HepG2 (cell line): Measurements from ENCODE around the gene WASHC2C. TPM values are rescaled to one million over a fixed set of nuclear protein-coding genes. Genes with fewer than 3 reads are reported as not detected.
"Not testable (repeated sequence)": the region's sequence is repeated elsewhere in the genome, so short reads cannot be mapped to it uniquely, and the experiment has no call there.

ENCODE experiments used
- ATAC-seq: fragments of 200-7000 bp; cut with Tn5 transposase; 3 replicates; pipeline ENCODE4 v1.9.1; 2020; ENCODE audit warnings: mild to moderate bottlenecking, moderate library complexity
- BruUV-seq: library from RNA; stranded (reverse); fragments of 400-500 nt; replicated peaks from 2 replicates; lab custom pipeline; 2021; lab: Mats Ljungman, UMichigan
- CTCF ChIA-PET: fragments of 300-600 bp; formaldehyde crosslinking; extraction: SDS; loops from one replicate; lab custom pipeline; 2021; ENCODE audit warnings: low total read pairs, inconsistent platforms, low intra/inter-chr PET ratio; lab: Yijun Ruan, JAX
- POLR2A ChIA-PET: fragments of 350-600 bp; sonication (Branson Sonifier 250); formaldehyde crosslinking; loops from one replicate; lab custom pipeline; 2020; ENCODE audit warnings: antibody characterized with exemption, inconsistent platforms; lab: Yijun Ruan, JAX
- DNase-seq: peaks from one replicate; pipeline ENCODE4 v3.0.0-alpha.2; 2015; ENCODE audit warnings: low spot score
- FAIRE-seq: peaks from 3 replicates; lab custom pipeline; 2011; peaks lifted over from hg19 to GRCh38; lab: Jason Lieb, UNC
- H2AFZ ChIP-seq: one replicate; pipeline ENCODE4 v1.6.1; 2011; ENCODE audit warnings: low read length, inconsistent platforms
- H3K27ac ChIP-seq: fragments of 300-600 bp; 3 replicates; pipeline ENCODE4 v1.8.0; 2011; ENCODE audit warnings: mixed run types, mild to moderate bottlenecking, mixed read lengths, low read length, inconsistent platforms; ENCODE audit not compliant: insufficient read depth; ENCODE audit errors: extremely low read length
- H3K27me3 ChIP-seq, 2 experiments: fragments of 200-600 bp in 1 of 2; 2 replicates in 1 of 2; 3 replicates in 1 of 2; pipeline versions ENCODE4 v1.6.0 to v1.8.0; 2011; ENCODE audit warnings: low read length in 2 of 2, mild to moderate bottlenecking in 2 of 2, moderate library complexity in 2 of 2, inconsistent platforms in 1 of 2; ENCODE audit not compliant: insufficient read depth in 2 of 2, control insufficient read depth in 1 of 2
- H3K36me3 ChIP-seq, 2 experiments: fragments of 200-600 bp in 1 of 2; replicated peaks in 1 of 2; 2 replicates in 1 of 2; 3 replicates in 1 of 2; pipeline versions ENCODE4 v1.5.1 to v1.8.0; 2011; ENCODE audit warnings: low read length in 2 of 2, inconsistent platforms in 1 of 2; ENCODE audit not compliant: insufficient read depth in 2 of 2, control insufficient read depth in 1 of 2
- H3K4me1 ChIP-seq: 2 replicates; pipeline ENCODE4 v1.5.1; 2012; ENCODE audit warnings: low read length, inconsistent platforms; ENCODE audit not compliant: insufficient read depth
- H3K4me2 ChIP-seq: 2 replicates; pipeline ENCODE4 v1.6.0; 2011; ENCODE audit warnings: low read depth, low read length, inconsistent platforms
- H3K4me3 ChIP-seq, 3 experiments: fragments of 200-600 bp in 1 of 3; sonication (generic), shearing (Covaris generic) in 1 of 3; replicated peaks in 1 of 3; 2 replicates each; pipeline ENCODE4 v1.5.1; 2011 to 2016; ENCODE audit warnings: low read length in 3 of 3, inconsistent platforms in 2 of 3, low read depth in 2 of 3, mild to moderate bottlenecking in 2 of 3, control low read depth in 1 of 3, mixed read lengths in 1 of 3; ENCODE audit not compliant: insufficient read depth in 1 of 3
- H3K79me2 ChIP-seq: one replicate; pipeline ENCODE4 v1.6.1; 2011; ENCODE audit warnings: low read length, inconsistent platforms; ENCODE audit not compliant: insufficient read depth
- H3K9ac ChIP-seq: 2 replicates; pipeline ENCODE4 v1.6.0; 2011; ENCODE audit warnings: mild to moderate bottlenecking, low read depth, low read length, inconsistent platforms; ENCODE audit not compliant: insufficient read depth
- H3K9me3 ChIP-seq: 2 replicates; pipeline ENCODE4 v1.5.1; 2012; ENCODE audit warnings: mild to moderate bottlenecking, low read length
- H4K20me1 ChIP-seq: 2 replicates; pipeline ENCODE4 v1.6.0; 2011; ENCODE audit warnings: inconsistent platforms, mild to moderate bottlenecking, low read length, moderate library complexity; ENCODE audit not compliant: insufficient read depth
- DMAP1 ChIP-seq: IDR thresholded peaks from 2 replicates; pipeline ENCODE4 v1.6.1; 2016
- GFI1 ChIP-seq: sonication (generic); formaldehyde crosslinking; IDR thresholded peaks from 2 replicates; pipeline ENCODE4 v1.5.0; 2020; ENCODE audit warnings: missing genetic modification reagents, mild to moderate bottlenecking, borderline replicate concordance
- KDM2A ChIP-seq: sonication (generic); formaldehyde crosslinking; IDR thresholded peaks from 2 replicates; pipeline ENCODE4 v1.4.0; 2020; ENCODE audit warnings: low read depth, missing genetic modification reagents, borderline replicate concordance
- MTF1 ChIP-seq: sonication (generic); formaldehyde crosslinking; IDR thresholded peaks from 2 replicates; pipeline ENCODE4 v1.5.0; 2020; ENCODE audit warnings: missing genetic modification reagents
- TAF15 ChIP-seq: fragments of 200-400 bp; formaldehyde crosslinking; IDR thresholded peaks from one replicate; pipeline ENCODE4 v1.6.1; 2018; ENCODE audit warnings: mild to moderate bottlenecking, low read depth, low read length; ENCODE audit not compliant: poor library complexity, severe bottlenecking
- ZNF160 ChIP-seq: sonication (generic); formaldehyde crosslinking; IDR thresholded peaks from 2 replicates; pipeline ENCODE4 v1.8.0; 2022; ENCODE audit warnings: mild to moderate bottlenecking, inconsistent platforms, missing genetic modification reagents
- ZNF230 ChIP-seq: sonication (generic); formaldehyde crosslinking; IDR thresholded peaks from 2 replicates; pipeline ENCODE4 v1.4.0; 2020; ENCODE audit warnings: mild to moderate bottlenecking, missing genetic modification reagents
- WGBS: methylation state at CpG from one replicate; pipeline ENCODE4 v1.1.6; 2017; ENCODE audit warnings: low lambda C conversion rate; 5-methylcytosine and 5-hydroxymethylcytosine counted together
- in situ Hi-C: cut with HindIII; loops from 2 replicates; pipeline ENCODE4 v1.10.0; 2017; ENCODE audit warnings: low pct_unique_long_range_greater_than_20kb; ENCODE audit not compliant: extremely low pct_ligation_motif_present
- intact Hi-C: fragments of 100-400 bp; cut with micrococcal nuclease; formaldehyde crosslinking; loops from one replicate; pipeline ENCODE4 v1.10.0; 2022; ENCODE audit not compliant: unreplicated experiment
- polyA plus RNA-seq, 8 experiments: library from polyadenylated mRNA; depleted of rRNA in 3 of 8; stranded (reverse) in 7 of 8; unstranded in 1 of 8; fragments of >200 nt; fragmentation: Illumina TruSeq in 4 of 8; extraction: Trizol in 4 of 8; gene quantifications; 2 replicates each; pipeline versions ENCODE4 v1.2.1 to v1.2.3, GENCODE V29; 2011 to 2016; ENCODE audit warnings: low read depth in 4 of 8, missing spikeins in 1 of 8, mixed read lengths in 1 of 8; ENCODE audit not compliant: insufficient read depth in 1 of 8
- total RNA-seq, 5 experiments: library from RNA; depleted of rRNA; stranded (reverse); fragments of >200 nt; fragmentation: Illumina TruSeq; extraction: Trizol; gene quantifications; 2 replicates each; pipeline ENCODE4 v1.2.3, GENCODE V29; 2016; ENCODE audit warnings: low read depth in 1 of 5
- TF ChIP-seq, protein P1 (sequence below): sonication (generic); formaldehyde crosslinking; IDR thresholded peaks from 2 replicates; pipeline ENCODE4 v1.5.0; 2020; ENCODE audit warnings: mild to moderate bottlenecking, missing genetic modification reagents, borderline replicate concordance
- TF ChIP-seq, protein P2 (sequence below): sonication (generic); formaldehyde crosslinking; IDR thresholded peaks from 2 replicates; pipeline ENCODE4 v1.5.0; 2020; ENCODE audit warnings: mild to moderate bottlenecking, missing genetic modification reagents

Gene WASHC2C
- total and polyA plus RNA-seq, 2 of the 13 experiments (the other 11 are each of a cell fraction or from before 2014, with no cell fraction given): 17.8 to 20.8 TPM

DNA sequence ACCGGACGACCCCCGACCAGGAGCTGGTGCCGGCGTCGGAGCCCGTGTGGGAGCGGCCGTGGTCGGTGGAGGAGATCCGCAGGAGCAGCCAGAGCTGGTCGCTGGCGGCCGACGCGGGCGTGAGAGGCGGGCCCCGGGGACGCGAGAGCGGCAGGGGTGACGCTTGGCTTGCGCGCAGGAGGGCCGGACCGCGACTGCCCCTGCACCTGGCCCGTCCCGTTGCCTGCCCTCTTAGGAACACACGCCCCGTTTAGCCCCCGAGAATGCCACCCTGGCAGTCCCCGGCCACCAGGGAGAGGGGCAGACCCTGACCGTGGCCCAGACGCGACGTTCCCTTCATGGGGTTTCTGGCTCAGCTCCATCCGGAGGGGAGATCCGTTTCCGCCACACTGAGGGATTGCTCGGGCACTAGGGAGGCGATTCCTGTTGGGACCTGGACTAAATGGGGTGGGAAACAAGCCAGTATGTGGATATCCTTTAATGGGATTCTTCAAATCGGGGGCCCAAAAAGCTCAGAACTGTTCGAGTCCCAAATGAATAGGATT lies 427 bp downstream of the WASHC2C start:
- H3K4me1 ChIP-seq, H4K20me1 ChIP-seq, POLR2A ChIA-PET, H3K27me3 ChIP-seq: not testable (repeated sequence)
- 1% methylated on average over 4 of the region's 45 CpGs for WGBS
- TF ChIP-seq ZNF230: 0 out of 2 replicates have a peak, but pooled peaks have one; percentile 1
- TF ChIP-seq, protein P1, sequence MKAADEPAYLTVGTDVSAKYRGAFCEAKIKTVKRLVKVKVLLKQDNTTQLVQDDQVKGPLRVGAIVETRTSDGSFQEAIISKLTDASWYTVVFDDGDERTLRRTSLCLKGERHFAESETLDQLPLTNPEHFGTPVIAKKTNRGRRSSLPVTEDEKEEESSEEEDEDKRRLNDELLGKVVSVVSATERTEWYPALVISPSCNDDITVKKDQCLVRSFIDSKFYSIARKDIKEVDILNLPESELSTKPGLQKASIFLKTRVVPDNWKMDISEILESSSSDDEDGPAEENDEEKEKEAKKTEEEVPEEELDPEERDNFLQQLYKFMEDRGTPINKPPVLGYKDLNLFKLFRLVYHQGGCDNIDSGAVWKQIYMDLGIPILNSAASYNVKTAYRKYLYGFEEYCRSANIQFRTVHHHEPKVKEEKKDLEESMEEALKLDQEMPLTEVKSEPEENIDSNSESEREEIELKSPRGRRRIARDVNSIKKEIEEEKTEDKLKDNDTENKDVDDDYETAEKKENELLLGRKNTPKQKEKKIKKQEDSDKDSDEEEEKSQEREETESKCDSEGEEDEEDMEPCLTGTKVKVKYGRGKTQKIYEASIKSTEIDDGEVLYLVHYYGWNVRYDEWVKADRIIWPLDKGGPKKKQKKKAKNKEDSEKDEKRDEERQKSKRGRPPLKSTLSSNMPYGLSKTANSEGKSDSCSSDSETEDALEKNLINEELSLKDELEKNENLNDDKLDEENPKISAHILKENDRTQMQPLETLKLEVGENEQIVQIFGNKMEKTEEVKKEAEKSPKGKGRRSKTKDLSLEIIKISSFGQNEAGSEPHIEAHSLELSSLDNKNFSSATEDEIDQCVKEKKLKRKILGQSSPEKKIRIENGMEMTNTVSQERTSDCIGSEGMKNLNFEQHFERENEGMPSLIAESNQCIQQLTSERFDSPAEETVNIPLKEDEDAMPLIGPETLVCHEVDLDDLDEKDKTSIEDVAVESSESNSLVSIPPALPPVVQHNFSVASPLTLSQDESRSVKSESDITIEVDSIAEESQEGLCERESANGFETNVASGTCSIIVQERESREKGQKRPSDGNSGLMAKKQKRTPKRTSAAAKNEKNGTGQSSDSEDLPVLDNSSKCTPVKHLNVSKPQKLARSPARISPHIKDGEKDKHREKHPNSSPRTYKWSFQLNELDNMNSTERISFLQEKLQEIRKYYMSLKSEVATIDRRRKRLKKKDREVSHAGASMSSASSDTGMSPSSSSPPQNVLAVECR: peak; percentile 47; the same call in 1 of the 2 replicates
- TF ChIP-seq, protein P2, sequence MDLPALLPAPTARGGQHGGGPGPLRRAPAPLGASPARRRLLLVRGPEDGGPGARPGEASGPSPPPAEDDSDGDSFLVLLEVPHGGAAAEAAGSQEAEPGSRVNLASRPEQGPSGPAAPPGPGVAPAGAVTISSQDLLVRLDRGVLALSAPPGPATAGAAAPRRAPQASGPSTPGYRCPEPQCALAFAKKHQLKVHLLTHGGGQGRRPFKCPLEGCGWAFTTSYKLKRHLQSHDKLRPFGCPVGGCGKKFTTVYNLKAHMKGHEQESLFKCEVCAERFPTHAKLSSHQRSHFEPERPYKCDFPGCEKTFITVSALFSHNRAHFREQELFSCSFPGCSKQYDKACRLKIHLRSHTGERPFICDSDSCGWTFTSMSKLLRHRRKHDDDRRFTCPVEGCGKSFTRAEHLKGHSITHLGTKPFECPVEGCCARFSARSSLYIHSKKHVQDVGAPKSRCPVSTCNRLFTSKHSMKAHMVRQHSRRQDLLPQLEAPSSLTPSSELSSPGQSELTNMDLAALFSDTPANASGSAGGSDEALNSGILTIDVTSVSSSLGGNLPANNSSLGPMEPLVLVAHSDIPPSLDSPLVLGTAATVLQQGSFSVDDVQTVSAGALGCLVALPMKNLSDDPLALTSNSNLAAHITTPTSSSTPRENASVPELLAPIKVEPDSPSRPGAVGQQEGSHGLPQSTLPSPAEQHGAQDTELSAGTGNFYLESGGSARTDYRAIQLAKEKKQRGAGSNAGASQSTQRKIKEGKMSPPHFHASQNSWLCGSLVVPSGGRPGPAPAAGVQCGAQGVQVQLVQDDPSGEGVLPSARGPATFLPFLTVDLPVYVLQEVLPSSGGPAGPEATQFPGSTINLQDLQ (CRISPR knock-in tag): 0 out of 2 replicates have a peak, but pooled peaks have one; percentile 3
- TF ChIP-seq KDM2A: 0 out of 2 replicates have a peak, but pooled peaks have one; percentile 12
- TF ChIP-seq DMAP1: peak; percentile 9; the same call in 1 of the 2 replicates
- peak; percentile 1 for TF ChIP-seq TAF15
- 0 out of 2 replicates have a peak, but pooled peaks have one; percentile 5 for TF ChIP-seq MTF1 (CRISPR knock-in tag)
- TF ChIP-seq ZNF160 (CRISPR knock-in tag): peak; percentile 17; the same call in 1 of the 2 replicates
- 0 out of 2 replicates have a peak, but pooled peaks have one; percentile 3 for TF ChIP-seq GFI1
- TF ChIP-seq, all 625 proteins: peak for 9; not testable (repeated sequence) for 616
- FAIRE-seq, H3K79me2 ChIP-seq, CTCF ChIA-PET, H3K36me3 ChIP-seq, H2AFZ ChIP-seq, H3K9me3 ChIP-seq, BruUV-seq, in situ Hi-C loops, DNase-seq, intact Hi-C loops: not testable (repeated sequence)
- Histone ChIP-seq H3K4me3 (peak overlapping the region; percentile 64 to 86 (median 81); a peak in 5 of 6 replicates), H3K4me2 (peak overlapping the region; percentile 78), H3K9ac (peak overlapping the region; percentile 79), H3K27ac (peak overlapping the region; percentile 61)
- ATAC-seq: peak; percentile 88

DNA sequence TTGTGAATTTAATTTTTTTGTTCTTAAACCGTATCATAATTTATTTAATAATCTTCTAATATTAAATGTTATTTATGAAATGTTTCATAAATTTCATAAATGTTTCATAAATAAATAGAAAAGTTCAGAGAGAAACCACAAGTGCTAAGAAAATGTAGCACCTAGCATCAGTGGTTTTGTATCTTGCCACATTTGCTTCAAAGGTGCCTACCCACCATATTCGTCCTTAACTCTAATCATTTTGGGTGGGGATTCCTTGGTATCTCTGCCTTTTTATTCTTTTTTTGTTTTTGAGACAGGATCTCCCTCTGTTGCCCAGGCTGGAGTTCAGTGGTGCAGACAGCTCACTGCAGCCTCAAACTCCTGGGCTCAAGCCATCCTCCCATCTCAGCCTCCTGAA lies 7.4 kb downstream of the WASHC2C start:
- POLR2A ChIA-PET, H3K27ac ChIP-seq, intact Hi-C loops, H3K9ac ChIP-seq, BruUV-seq, CTCF ChIA-PET, ATAC-seq, H3K36me3 ChIP-seq, H4K20me1 ChIP-seq, H3K27me3 ChIP-seq, in situ Hi-C loops, H3K4me1 ChIP-seq, DNase-seq, H2AFZ ChIP-seq, FAIRE-seq, H3K4me3 ChIP-seq, H3K4me2 ChIP-seq, H3K9me3 ChIP-seq, H3K79me2 ChIP-seq: not testable (repeated sequence)
- 97% methylated on average over 2 of the region's 2 CpGs for whole genome bisulfite sequencing
